HG02981 (cell line): ENCODE measurements around the gene GFI1B.
"Not testable (repeated sequence)": the region's sequence is repeated elsewhere in the genome, so short reads cannot be mapped to it uniquely, and the experiment has no call there.

Source experiments
- ATAC-seq: cut with Tn5 transposase; IDR thresholded peaks from one replicate; pipeline ENCODE4 v1.9.1; 2021; ENCODE audit warnings: mild to moderate bottlenecking, moderate library complexity; ENCODE audit not compliant: unreplicated experiment

GFI1B gene

GRCh38 chr9:132990781-132991180 is 12.3 kb downstream of the GFI1B start:
- no peak for ATAC-seq

DNA sequence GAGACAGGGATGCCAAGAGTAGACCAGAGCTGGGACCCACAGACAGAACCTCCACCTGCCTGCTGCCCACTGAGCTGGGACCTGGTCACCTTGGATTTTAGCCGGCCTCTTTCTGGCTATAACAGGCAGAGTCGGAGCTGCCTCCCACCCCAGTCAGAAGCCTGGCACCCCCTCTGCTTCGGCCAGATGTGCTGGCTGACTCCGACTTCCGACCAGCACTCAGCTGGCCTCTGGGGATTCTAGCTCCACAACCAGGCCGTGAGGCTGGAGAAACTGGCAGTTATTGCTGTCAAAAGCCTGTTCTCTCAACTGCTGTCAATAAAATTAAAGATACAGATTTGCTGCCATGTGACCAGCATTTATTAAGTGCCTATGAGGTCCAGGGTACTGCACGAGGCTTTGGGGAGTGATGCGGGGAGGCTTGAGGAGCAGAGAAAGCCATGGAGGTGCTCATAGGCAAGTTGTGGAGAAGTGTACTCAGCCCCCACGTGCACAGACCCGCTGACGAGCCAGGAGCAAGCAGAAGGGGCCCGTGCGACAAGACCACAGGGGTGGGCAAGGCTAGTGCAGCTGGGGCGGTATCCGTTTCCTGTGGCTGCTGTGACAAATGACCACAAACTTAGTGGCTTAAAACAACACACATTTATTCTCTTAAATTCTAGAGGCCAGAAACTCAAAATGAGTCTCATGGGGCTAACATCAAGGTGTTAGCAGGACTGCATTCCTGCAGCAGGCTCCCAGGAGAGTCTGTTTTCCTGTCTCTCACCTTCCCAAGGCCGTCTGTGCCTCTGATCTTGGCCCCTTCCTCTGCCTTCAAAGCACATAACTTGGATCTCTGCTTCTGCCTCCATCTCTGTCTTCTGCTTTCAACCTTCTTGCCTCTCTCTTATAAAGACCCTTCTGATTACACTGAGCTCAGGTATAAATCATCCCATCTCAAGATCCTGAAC is 13.1 kb downstream of the GFI1B start:
- ATAC-seq = no peak

DNA sequence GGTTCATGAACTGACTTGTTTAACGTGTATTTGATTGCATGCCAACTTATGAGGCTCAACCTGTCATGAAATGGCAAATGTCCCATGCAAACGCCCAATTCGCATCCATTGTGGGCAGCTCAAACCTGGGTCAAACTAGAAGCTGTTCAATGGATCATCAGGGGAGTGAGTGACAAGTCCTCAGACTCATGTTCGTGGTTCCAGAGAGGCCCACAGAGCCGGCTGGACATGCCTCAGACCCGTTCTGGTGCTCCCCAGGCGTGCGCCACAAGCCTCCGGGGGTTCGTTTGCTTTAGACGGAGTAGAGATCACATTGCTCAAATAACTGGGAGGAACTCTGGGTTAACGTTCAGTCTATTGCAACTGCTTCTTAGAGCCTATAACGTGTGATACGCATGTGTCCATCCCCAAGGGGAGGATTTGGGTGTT is 15.0 kb downstream of the GFI1B start:
- ATAC-seq = no peak

DNA sequence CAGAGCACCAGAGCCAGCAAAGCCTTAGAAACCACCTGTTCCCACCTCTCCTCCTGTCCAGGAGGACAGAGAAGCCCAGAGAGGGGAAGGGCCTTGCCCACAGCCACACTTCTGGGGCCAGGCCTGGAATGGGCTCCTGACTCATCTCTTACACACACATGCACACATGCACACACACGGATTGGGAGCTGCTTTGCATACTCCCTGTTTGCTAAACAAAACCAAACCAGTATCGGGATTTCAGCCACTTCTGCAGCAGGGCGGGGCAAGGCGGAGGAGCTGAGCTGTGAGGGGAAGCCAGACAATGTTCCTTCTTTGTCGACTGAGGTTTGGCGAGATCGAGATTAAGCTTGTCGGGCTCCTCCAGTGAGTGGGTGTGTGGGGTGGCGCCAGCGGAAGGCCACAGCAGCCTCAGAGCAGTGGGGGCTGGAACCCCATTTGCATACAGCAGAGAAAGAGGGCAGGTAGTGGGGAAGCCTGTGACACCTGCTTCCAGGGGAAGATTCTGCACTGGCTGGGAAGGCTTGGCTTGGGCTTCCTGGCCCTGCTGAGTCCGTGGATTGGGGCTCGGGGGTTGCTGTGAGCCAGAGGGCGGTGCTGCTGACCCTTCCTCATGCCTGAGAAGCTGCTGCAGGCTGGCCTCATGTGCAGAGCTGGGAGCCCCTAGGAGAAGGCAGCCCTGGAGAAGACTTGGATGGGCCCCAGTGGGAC is 16.1 kb downstream of the GFI1B start:
- ATAC-seq = peak; percentile 53

- no peak for ATAC-seq
Observed at GRCh38 chr9:132995121-132995420, 16.6 kb downstream of the GFI1B start.

DNA sequence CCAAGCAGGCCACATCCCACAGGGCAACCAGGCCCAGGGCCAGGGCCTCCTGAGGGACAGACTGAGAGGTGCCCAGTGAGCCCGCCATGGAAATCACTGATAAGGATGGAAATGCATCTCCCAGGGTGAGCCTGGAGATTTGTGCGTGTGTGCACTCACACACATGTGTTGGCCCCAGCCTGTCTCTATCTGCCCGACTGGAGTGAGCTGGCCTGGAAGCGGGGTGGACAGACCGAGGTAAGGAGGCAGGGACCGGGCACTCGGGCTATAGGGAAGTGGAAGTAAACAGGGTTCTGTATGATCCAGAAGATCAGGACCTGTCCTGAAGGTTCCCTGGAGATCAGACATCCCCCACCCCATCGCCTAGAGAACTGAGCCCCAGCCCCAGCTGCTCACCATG is 17.4 kb downstream of the GFI1B start:
- ATAC-seq = no peak

DNA sequence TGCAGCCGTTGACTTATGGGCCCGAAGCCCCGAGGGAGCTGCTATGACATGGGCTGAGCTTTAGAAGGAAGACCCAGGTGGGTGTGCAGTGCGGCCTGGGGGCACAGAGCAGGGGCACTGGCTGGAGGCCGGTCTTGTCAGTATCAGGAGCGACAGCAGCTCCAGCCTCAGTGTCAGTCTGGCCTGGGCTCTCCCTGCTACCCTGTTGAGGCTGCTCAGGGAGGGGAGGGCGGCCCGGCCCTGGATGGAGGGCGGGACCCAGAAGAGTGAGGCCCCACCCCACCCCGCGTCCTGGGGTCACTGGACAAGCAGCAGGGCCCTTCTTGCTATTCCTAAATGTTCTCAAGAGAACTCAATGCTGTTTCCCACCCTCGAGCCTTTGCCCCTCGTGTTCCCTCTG is 18.0 kb downstream of the GFI1B start:
- ATAC-seq = no peak

- no peak for ATAC-seq
Observed at GRCh38 chr9:132997591-132997990, 19.1 kb downstream of the GFI1B start.

DNA sequence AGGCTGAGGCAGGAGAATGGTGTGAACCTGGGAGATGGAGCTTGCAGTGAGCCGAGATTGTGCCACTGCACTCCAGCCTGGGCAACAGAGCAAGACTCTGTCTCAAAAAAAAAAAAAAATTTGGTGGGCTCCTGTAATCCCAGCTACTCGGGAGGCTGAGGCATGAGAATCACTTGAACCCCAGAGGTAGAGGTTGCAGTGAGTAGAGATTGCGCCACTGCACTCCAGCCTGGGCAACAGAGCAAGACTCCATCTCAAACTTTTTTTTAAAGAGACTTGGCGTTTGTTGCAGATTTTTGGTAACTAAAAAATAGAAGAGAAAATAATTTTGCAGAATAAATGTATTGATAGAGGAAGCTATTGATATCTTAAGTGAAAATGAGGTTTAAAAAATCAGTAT is 19.7 kb downstream of the GFI1B start:
- ATAC-seq = not testable (repeated sequence)

DNA sequence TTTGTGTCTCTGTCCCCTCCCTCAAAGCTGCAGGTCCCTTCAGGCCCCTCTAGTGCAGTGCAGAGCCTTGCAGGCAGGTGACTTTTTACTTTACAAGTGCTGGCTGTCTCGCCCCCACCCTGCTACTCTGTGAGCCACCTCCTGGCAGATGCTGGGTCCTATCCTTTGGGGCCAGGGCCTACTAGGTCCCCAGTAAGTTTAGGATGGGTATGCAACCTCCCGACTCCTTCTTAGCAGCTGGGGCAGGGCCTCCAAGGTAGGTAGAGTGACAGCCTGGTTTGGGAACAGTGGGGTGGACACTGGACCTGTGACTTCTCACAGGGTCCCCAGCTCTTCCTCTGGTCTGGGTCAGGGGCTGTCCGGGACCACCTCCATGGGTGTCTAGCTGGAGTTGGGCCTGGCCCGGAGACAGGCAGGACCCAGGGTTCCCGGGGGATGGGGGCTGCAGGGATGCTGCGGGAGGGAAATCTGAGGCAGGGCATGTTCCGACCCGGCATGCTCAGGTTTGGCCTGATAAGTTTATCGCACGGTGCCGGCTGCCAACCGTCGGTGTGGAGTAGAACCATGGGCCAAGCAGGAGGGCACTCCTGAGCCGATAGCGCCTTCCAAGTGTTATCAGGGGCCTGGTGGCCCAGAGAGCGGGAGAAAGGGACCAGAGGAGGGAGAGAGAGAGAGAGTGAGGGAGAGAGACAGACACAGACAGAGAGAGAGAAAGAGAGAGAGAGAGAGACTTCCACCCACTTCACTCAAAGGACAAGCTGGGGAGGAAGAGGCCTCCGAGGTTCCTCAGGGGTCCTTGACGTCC is 20.5 kb downstream of the GFI1B start:
- no peak for ATAC-seq

- no peak for ATAC-seq
Observed at GRCh38 chr9:133002147-133003070, 23.9 kb downstream of the GFI1B start.

DNA sequence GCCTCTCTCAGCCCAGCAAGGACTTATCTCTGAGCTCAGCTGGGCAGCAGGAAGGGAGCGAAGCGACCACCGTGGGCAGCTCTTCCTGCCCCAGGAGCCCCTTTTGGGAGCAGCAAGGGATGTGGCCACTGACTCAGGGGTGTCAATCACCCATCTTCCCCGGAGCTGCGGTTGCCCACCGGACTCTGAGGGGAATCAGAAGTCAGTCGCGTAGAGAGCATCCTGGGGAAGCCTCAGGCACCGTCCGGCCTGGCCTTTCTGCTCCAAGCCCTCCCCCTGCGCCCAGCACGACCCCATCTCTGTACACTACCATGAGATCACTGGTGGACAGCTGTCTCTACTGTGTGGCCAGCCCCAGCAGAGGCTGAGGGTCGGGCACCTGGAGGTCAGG is 24.6 kb downstream of the GFI1B start:
- ATAC-seq = no peak

- ATAC-seq = no peak
Observed at GRCh38 chr9:133003671-133004090, 25.2 kb downstream of the GFI1B start.

DNA sequence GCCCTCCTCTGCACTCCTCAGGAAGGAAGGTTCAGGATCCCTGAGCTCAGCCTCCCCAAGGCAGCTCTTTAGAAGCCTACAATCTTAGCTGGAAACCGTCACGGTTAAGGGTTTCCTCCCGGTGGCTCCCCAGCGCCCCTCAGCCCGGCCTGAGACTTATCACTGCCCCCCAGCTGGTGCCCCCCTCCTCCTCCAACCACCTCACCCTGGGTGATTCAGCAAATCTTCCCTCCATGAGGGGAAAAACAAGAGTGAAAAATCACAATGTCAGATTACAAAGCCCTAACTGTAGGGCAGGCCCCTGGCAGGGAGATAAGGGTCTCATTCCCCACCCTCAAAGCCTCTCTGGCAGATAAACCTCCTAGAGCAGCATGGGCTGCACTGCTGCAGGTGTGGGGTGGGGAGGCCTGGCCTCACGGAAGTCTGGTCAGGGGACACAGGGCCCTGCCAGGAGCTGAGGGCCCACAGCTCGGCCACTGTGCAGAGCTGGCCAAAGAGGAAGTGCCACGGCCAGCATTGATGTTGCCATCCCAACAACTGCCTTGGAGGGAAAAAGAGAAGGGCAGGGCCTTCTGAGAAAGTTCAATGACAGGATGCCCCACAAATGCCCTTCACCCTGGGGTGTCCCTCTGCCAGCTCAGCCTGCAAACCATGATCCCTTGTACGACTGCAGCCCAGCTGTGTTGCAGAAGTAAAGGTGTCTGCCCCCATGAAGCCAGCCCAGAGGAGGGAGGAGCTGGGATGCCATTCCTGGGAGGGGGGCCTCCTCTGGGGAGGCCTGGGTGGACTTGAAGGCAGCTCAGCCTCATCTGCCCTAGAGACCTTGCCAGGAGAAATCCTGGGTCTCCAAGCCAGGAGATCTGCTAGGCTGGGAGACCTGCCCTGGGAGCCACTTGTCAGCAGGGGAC is 25.9 kb downstream of the GFI1B start:
- ATAC-seq = no peak

DNA sequence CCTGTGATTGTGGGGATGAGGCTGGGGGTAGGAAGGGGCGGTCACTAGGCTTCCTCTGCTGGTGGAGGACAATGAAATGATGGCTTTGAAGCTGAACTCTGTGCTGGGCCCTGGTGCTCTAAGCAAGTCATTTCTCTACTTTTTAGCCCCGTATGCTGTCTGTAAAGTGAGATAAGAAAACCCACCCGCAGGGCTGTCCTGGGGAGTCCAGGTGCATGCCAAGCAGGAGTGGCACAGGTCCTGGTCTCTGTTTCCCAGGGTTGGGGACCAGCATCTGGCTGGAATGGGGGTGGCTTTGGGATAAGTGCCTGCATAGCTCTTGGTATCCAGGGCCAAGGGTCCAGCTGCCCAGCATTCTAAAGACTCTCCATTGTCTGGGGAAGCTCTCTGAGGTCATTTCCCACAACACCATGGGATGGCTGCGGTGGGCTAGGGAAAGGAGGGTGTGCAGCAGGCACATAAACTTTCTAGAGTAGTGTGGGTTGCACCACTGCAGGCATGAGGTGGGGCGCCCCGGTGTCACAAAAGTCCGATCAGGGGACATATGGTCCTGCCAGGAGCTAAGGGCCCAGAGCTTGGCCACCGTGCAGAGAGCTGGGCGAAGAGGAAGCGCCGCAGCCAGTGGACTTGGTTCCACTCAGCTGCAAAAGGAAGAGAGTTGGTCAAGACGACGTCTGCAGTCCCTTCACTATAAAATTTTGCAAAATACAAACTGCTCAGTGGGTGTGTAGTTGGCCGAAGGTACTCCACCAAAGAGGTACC is 26.7 kb downstream of the GFI1B start:
- no peak for ATAC-seq

GRCh38 chr9:133005957-133006356 is 27.5 kb downstream of the GFI1B start:
- no peak for ATAC-seq

DNA sequence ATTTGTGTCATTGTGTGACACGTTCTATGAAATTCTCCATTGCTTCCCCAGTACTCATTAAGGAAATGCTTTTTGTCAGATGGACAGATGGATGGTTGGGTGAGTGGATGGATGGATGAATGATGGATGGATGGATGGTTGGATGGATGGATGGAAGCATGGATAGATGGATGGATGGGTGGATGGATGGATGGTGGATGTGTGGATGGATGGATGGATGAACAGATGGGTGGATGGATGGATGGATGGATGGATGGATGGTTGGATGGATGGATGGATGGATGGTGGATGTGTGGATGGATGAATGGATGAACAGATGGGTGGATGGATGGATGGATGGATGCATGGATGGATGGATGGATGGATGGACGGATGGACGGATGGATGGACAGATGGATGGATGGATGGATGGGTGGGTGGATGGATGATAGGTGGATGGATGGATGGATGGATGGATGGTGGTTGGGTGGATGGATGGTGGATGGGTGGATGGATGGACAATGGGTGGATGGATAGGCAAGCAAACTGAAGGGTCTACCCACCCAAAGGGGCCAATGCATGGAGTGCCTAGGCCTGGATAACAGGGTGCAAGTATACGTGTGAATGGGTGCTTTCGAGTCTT is 28.3 kb downstream of the GFI1B start:
- ATAC-seq = no peak

- ATAC-seq = no peak
Observed at GRCh38 chr9:133008406-133008805, 29.9 kb downstream of the GFI1B start.
